CD1c-positive myeloid dendritic cell (primary cell): ENCODE results near the gene GLTP.
A peak's percentile ranks its signal among the peaks of the same experiment; 100 is the strongest.
"Not testable (repeated sequence)": the region's sequence is repeated elsewhere in the genome, so short reads cannot be mapped to it uniquely, and the experiment has no call there.

ENCODE experiments used
- DNase-seq: peaks from one replicate; pipeline ENCODE4 v3.0.0-alpha.2; 2016; ENCODE audit errors: extremely low spot score

GLTP gene

GRCh38 chr12:109902891-109903418 lies 22.6 kb upstream of the GLTP start:
- DNase-seq, result no peak

- DNase-seq, result no peak
Measured at GRCh38 chr12:109900752-109901580, 20.6 kb upstream of the GLTP start.

- peak; percentile 92 for DNase-seq
Measured at GRCh38 chr12:109899783-109900751, 19.7 kb upstream of the GLTP start, which contains the start of gene TCHP. Gene TCHP, plus strand, starts transcription at chr12:109900274. Its CDS starts 2,753 bp downstream, at chr12:109903027.

GRCh38 chr12:109899345-109899744 lies 19.0 kb upstream of the GLTP start:
- DNase-seq, result not testable (repeated sequence)

GRCh38 chr12:109897029-109897428 lies 16.7 kb upstream of the GLTP start:
- DNase-seq, result no peak

- no peak for DNase-seq
Measured at GRCh38 chr12:109896188-109896587, 15.8 kb upstream of the GLTP start.

- DNase-seq, result no peak
Measured at GRCh38 chr12:109894939-109895338, 14.6 kb upstream of the GLTP start.

- peak; percentile 34 for DNase-seq
Measured at GRCh38 chr12:109893261-109893995, 13.1 kb upstream of the GLTP start.

GRCh38 chr12:109892748-109893147 lies 12.4 kb upstream of the GLTP start:
- no peak for DNase-seq

- DNase-seq, result no peak
Measured at GRCh38 chr12:109892165-109892715, 11.9 kb upstream of the GLTP start.

GRCh38 chr12:109891731-109892130 lies 11.4 kb upstream of the GLTP start:
- DNase-seq, result not testable (repeated sequence)

GRCh38 chr12:109890620-109891170 lies 10.4 kb upstream of the GLTP start:
- DNase-seq, result no peak

- peak; percentile 77 for DNase-seq
Measured at GRCh38 chr12:109888179-109889020, 8.1 kb upstream of the GLTP start.

- no peak for DNase-seq
Measured at GRCh38 chr12:109885616-109886015, 5.3 kb upstream of the GLTP start.

- DNase-seq, result no peak
Measured at GRCh38 chr12:109883461-109883860, 3.1 kb upstream of the GLTP start.

- no peak for DNase-seq
Measured at GRCh38 chr12:109881752-109882151, 1.4 kb upstream of the GLTP start.

- no peak for DNase-seq
Measured at GRCh38 chr12:109880938-109881337, 597 bp upstream of the GLTP start.

GRCh38 chr12:109879351-109880042 lies 844 bp downstream of the GLTP start:
- peak; percentile 54 for DNase-seq

GRCh38 chr12:109878749-109879148 lies 1.6 kb downstream of the GLTP start:
- DNase-seq, result peak; percentile 76
